IPS-18a (cell line): ENCODE data around the gene BCL2L12.

Experiments used
- H3K27ac ChIP-seq: one replicate; pipeline ENCODE4 v1.5.1; 2013; ENCODE audit warnings: low read length
- H3K27me3 ChIP-seq: one replicate; pipeline ENCODE4 v1.6.1; 2013; ENCODE audit warnings: mild to moderate bottlenecking, low read length; ENCODE audit not compliant: control insufficient read depth, insufficient read depth
- H3K36me3 ChIP-seq: one replicate; pipeline ENCODE4 v1.6.1; 2013; ENCODE audit warnings: low read depth, low read length; ENCODE audit not compliant: control insufficient read depth
- H3K4me1 ChIP-seq: one replicate; pipeline ENCODE4 v1.6.1; 2013; ENCODE audit warnings: low read depth, low read length; ENCODE audit not compliant: control insufficient read depth
- H3K4me3 ChIP-seq: one replicate; pipeline ENCODE4 v1.5.1; 2013; ENCODE audit warnings: low read length
- H3K9ac ChIP-seq: one replicate; pipeline ENCODE4 v1.6.1; 2013; ENCODE audit warnings: mild to moderate bottlenecking, low read length, moderate library complexity
- H3K9me3 ChIP-seq: one replicate; pipeline ENCODE4 v1.6.1; 2013; ENCODE audit warnings: low read depth, low read length; ENCODE audit not compliant: control insufficient read depth

Gene BCL2L12

DNA sequence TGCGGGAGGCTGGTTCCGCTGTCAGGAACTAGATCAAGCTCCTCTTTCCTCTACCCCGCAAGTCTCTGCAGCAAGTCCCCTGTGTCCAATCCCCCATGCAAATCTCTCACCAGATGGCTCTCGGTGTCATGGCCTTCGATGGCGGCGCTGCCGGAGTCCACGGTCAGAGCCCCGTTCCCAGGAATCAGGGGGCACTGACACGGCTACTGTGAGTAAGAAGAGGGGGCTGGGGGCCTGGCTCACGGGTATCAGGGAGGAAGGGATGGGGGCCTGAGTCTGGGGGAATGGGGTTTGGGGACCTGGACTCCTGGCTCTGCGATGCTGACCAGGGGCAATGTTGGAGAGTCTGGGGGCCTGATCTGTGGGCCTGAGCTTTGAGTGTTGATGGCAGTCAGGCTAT is 19.7 kb upstream of the BCL2L12 start:
- H3K4me1 ChIP-seq: peaks cover 18% of the 10 kb centered on the region
- H3K4me3 ChIP-seq: no peak overlapping the region
- peaks cover 24% of the 10 kb centered on the region for H3K36me3 ChIP-seq
- no peaks in the 10 kb centered on the region for H3K27me3 ChIP-seq
- H3K9me3 ChIP-seq: no peaks in the 10 kb centered on the region
- no peak overlapping the region for H3K27ac ChIP-seq
- H3K9ac ChIP-seq: no peak overlapping the region

DNA sequence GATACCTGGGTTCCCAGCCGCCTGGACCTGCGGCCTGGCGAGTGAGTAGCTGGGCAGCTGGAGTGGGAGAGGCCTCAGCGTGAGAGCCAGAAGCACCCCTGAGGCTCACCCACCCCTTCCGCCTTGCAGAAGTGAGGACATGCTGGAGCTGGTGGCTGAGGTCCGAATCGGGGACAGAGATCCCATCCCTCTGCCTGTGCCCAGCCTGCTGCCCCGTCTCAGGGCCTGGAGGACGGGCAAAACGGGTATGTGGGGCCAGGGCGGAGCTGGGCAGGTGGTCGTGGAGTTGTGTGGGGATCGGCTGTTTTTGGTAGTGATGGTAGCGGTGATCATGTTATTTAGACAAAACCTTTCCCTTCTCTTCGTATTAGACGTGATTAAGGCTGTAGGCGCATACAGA is 19.1 kb upstream of the BCL2L12 start:
- H3K9me3 ChIP-seq: no peaks in the 10 kb centered on the region
- no peak overlapping the region for H3K4me3 ChIP-seq
- H3K36me3 ChIP-seq: peaks cover 24% of the 10 kb centered on the region
- H3K9ac ChIP-seq: no peak overlapping the region
- H3K27ac ChIP-seq: no peak overlapping the region
- no peaks in the 10 kb centered on the region for H3K27me3 ChIP-seq
- H3K4me1 ChIP-seq: peaks cover 12% of the 10 kb centered on the region

DNA sequence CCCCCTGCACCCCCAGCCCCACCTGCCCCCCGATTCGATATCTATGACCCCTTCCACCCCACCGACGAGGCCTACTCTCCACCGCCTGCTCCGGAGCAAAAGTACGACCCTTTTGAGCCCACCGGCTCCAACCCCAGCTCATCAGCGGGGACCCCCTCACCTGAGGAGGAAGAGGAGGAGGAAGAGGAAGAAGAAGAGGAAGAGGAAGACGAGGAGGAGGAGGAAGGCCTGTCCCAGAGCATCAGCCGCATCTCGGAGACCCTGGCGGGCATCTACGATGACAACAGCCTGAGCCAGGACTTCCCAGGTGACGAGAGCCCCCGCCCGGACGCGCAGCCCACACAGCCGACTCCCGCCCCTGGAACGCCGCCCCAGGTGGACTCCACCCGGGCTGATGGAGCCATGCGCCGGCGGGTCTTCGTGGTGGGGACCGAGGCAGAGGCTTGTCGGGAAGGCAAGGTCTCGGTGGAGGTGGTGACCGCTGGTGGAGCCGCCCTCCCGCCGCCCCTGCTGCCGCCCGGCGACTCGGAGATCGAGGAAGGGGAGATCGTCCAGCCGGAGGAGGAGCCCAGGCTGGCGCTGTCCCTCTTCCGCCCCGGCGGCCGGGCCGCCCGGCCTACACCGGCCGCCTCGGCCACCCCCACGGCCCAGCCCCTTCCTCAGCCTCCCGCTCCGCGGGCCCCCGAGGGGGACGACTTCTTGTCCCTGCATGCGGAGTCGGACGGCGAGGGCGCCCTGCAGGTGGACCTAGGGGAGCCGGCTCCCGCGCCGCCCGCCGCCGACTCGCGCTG is 14.5 kb upstream of the BCL2L12 start:
- peaks cover 50% of the 10 kb centered on the region for H3K36me3 ChIP-seq
- no peak overlapping the region for H3K4me3 ChIP-seq
- no peaks in the 10 kb centered on the region for H3K9me3 ChIP-seq
- no peaks in the 10 kb centered on the region for H3K4me1 ChIP-seq
- no peaks in the 10 kb centered on the region for H3K27me3 ChIP-seq
- H3K27ac ChIP-seq: no peak overlapping the region
- no peak overlapping the region for H3K9ac ChIP-seq

DNA sequence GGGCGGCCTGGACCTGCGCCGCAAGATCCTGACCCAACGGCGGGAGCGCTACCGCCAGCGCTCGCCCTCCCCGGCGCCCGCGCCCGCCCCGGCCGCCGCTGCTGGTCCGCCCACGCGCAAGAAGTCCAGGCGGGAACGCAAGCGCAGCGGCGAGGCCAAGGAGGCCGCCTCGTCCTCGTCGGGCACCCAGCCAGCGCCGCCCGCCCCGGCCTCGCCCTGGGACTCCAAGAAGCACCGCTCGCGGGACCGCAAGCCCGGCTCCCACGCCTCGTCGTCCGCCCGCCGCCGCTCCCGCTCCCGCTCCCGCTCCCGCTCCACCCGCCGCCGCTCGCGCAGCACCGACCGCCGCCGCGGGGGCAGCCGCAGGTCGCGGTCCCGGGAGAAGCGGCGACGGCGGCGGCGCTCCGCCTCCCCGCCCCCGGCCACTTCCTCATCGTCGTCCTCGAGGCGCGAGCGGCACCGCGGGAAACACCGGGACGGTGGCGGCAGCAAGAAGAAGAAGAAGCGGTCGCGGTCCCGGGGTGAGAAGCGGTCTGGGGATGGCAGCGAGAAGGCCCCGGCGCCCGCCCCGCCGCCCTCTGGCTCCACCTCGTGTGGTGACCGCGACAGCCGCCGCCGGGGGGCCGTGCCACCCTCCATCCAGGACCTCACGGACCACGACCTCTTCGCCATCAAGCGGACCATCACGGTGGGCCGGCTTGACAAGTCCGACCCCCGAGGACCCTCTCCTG is 13.7 kb upstream of the BCL2L12 start:
- H3K4me1 ChIP-seq: no peaks in the 10 kb centered on the region
- no peak overlapping the region for H3K4me3 ChIP-seq
- H3K27ac ChIP-seq: no peak overlapping the region
- H3K9ac ChIP-seq: no peak overlapping the region
- peaks cover 43% of the 10 kb centered on the region for H3K36me3 ChIP-seq
- no peaks in the 10 kb centered on the region for H3K27me3 ChIP-seq
- H3K9me3 ChIP-seq: no peaks in the 10 kb centered on the region

DNA sequence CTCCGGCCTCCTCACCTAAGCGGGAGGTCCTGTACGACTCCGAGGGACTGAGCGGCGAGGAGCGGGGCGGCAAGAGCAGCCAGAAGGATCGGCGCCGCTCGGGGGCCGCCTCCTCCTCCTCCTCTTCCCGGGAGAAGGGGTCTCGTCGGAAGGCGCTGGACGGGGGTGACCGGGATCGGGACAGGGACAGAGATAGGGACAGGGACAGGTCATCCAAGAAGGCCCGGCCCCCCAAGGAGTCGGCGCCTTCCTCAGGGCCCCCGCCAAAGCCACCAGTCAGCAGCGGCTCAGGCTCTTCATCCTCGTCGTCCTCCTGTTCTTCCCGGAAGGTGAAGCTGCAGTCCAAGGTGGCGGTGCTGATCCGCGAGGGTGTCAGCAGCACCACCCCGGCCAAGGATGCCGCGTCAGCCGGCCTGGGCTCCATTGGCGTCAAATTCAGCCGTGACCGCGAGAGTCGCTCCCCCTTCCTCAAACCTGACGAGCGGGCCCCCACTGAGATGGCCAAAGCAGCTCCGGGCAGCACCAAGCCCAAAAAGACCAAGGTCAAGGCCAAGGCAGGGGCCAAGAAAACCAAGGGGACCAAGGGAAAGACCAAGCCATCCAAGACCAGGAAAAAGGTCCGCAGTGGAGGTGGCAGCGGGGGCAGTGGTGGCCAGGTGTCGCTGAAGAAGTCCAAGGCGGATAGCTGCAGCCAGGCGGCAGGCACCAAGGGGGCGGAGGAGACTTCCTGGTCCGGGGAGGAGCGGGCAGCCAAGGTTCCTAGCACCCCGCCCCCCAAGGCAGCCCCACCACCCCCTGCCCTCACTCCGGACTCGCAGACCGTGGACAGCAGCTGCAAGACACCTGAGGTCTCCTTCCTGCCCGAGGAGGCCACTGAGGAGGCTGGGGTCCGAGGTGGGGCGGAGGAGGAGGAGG is 12.9 kb upstream of the BCL2L12 start:
- H3K36me3 ChIP-seq: peaks cover 46% of the 10 kb centered on the region

DNA sequence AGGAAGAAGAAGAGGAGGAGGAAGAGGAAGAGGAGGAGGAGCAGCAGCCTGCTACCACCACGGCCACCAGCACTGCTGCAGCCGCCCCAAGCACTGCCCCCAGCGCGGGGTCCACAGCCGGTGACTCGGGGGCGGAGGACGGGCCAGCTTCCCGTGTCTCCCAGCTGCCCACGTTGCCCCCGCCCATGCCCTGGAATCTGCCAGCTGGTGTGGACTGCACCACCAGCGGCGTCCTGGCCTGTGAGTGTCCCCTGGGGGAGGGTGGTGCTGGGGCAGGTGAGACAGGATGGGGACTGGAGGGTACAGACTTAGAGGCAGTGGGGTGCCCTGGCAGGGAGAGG is 12.3 kb upstream of the BCL2L12 start:
- peaks cover 48% of the 10 kb centered on the region for H3K36me3 ChIP-seq

More for the DNA sequence above, 12.9 kb upstream of the BCL2L12 start:
- Histone ChIP-seq H3K9ac (no peak overlapping the region), H3K27ac (no peak overlapping the region), H3K4me3 (no peak overlapping the region), H3K9me3 (no peaks in the 10 kb centered on the region), H3K4me1 (no peaks in the 10 kb centered on the region), H3K27me3 (no peaks in the 10 kb centered on the region)

DNA sequence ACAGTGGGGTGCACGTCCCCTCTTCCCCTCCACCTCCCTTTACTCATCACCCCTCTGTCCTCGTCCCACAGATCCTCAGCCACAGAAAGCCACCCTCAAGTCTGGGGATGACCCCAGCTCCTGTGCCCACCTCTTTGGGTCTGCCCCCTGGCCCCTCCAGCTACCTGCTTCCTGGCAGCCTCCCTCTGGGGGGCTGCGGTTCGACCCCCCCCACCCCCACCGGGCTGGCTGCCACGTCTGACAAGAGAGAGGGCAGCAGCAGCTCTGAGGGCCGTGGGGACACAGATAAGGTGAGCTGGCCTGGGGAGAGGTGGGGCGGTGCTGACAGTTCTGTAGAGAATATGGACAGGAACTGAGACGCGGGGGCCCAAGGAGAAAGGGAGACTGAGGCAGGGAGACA is 11.2 kb upstream of the BCL2L12 start:
- H3K36me3 ChIP-seq: peaks cover 55% of the 10 kb centered on the region
- H3K4me1 ChIP-seq: no peaks in the 10 kb centered on the region
- no peak overlapping the region for H3K9ac ChIP-seq
- no peak overlapping the region for H3K27ac ChIP-seq
- H3K27me3 ChIP-seq: no peaks in the 10 kb centered on the region
- H3K4me3 ChIP-seq: no peak overlapping the region
- no peaks in the 10 kb centered on the region for H3K9me3 ChIP-seq

More for the DNA sequence above, 12.3 kb upstream of the BCL2L12 start:
- H3K4me1 ChIP-seq: no peaks in the 10 kb centered on the region
- no peaks in the 10 kb centered on the region for H3K27me3 ChIP-seq
- no peaks in the 10 kb centered on the region for H3K9me3 ChIP-seq
- no peak overlapping the region for H3K27ac ChIP-seq
- no peak overlapping the region for H3K4me3 ChIP-seq
- no peak overlapping the region for H3K9ac ChIP-seq

DNA sequence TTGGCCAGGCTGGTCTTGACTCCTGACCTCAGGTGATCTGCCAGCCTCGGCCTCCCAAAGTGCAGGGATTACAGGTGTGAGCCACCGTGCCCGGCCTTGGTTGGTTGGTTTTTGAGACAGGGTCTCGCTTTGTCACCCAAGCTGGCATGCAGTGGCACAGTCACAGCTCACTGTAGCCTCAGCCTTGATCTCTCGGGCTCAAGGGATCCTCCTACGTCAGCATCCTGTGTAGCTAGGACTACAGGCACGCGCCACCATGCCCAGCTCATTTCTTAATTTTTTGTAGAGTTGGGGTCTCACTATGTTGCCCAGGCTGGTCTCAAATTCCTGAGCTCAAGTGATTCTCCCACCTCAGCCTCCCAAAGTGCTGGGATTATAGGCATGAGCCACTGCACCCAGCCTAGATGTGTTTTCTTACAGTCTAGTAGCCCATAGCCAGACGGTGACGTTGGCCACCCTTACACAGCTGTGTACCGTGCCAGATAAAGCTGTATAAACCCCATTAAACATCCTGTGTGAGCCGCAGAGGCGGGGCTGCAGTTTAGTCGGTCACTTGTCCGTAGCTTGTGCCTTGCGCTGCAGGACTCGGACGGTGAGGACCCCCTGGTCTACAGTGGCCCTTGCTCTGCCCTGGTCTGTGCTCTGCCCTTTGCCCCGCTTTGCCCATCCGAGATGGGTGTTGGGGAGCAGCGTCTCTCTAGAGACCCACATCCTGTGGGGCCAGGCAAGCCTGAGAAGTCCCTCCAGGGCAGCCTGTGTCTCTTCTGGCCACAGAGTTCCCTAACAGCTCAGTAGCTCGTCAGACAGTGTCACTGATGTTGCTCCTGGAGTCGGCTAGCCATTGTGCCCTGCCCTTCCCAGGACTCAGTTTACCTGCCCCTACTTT is 9.9 kb upstream of the BCL2L12 start:
- Histone ChIP-seq H3K4me3 (no peak overlapping the region), H3K36me3 (peaks cover 47% of the 10 kb centered on the region), H3K27me3 (no peaks in the 10 kb centered on the region), H3K4me1 (no peaks in the 10 kb centered on the region), H3K9me3 (no peaks in the 10 kb centered on the region), H3K9ac (no peak overlapping the region), H3K27ac (no peak overlapping the region)

DNA sequence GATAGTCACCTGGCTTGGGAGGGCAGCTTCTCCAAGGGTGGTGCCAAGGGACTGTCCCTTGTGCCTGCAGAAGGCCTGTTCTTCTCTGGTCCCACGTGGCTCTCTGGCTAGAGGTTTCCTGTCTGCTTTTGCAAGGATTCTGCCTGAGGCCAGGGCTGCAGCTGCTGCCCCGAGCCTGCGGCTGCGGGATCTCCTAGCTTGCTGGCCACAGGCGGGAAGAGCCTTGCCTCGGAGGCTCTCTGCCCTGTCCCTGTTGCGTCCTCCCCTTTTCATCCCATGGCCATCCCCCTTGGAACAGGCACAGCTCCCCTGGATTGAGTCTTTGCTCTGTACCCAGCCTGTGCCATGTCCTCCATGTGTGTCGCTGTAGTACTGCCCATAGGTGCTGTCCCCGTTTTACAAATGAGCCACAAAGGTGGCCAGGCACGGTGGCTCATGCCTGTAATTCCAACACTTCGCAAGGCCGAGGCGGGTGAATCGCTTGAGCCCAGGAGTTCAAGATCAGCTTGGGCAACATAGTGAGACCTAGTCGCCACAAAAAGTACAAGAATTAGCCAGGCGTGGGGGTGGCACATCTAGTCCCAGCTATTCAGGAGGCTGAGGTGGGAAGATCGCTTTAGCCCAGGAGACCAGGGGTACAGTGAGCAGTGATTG is 9.2 kb upstream of the BCL2L12 start:
- peaks cover 54% of the 10 kb centered on the region for H3K36me3 ChIP-seq
- no peak overlapping the region for H3K27ac ChIP-seq
- no peak overlapping the region for H3K9ac ChIP-seq
- H3K4me3 ChIP-seq: no peak overlapping the region
- H3K9me3 ChIP-seq: no peaks in the 10 kb centered on the region
- no peaks in the 10 kb centered on the region for H3K27me3 ChIP-seq
- H3K4me1 ChIP-seq: no peaks in the 10 kb centered on the region

DNA sequence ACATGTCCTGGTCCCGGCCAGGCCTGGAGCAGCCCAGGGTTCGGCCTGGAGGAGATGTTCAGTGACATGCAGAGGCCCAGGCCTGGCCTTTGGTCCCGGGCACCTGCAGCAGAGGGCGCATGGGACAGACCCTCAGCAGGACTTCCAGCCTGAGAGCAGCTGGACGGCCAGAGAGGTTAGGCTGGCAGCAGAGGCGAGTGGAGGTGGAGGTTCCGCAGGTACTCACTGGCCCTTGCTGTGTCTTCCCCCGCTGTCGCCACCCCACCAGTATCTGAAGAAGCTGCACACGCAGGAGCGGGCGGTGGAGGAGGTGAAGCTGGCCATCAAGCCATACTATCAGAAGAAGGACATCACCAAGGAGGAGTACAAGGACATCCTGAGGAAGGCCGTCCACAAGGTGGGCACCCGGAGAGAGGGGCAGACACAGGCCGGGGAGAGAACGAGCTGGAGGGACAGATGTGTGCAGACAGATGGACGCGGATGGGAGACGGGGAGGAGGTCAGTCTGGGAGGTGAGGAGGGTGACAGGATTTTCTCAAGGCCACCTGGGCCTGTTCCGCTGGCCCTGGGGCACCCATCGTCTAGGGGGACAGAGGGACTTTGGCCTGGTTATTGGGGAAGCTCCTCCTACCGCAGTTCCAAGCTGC is 8.1 kb upstream of the BCL2L12 start:
- no peak overlapping the region for H3K9ac ChIP-seq
- H3K4me1 ChIP-seq: no peaks in the 10 kb centered on the region
- H3K36me3 ChIP-seq: peaks cover 61% of the 10 kb centered on the region
- no peaks in the 10 kb centered on the region for H3K27me3 ChIP-seq
- H3K27ac ChIP-seq: no peak overlapping the region
- no peaks in the 10 kb centered on the region for H3K9me3 ChIP-seq
- no peak overlapping the region for H3K4me3 ChIP-seq
